H1 (cell line): ENCODE results near the gene TNFSF11. TPM values are rescaled to one million over a fixed set of nuclear protein-coding genes. Genes with fewer than 3 reads are reported as not detected.

Experiments
- CTCF ChIA-PET: fragments of 300-600 bp; sonication (Branson Sonifier 250); formaldehyde crosslinking; loops from one replicate; lab custom pipeline; 2021; ENCODE audit not compliant: partially characterized antibody; lab: Charles Lee
- POLR2A ChIA-PET: fragments of 300-600 bp; sonication (Branson Sonifier 250); formaldehyde crosslinking; loops from one replicate; lab custom pipeline; 2021; ENCODE audit warnings: inconsistent platforms; ENCODE audit not compliant: partially characterized antibody; lab: Charles Lee
- DNase-seq, 2 experiments: peaks; one replicate each; pipeline versions ENCODE4 v3.0.0 to v3.0.0-alpha.2; 2010 to 2022; ENCODE audit warnings: low spot score in 2 of 2, low read depth in 1 of 2, mixed read lengths in 1 of 2
- FAIRE-seq: peaks from 2 replicates; lab custom pipeline; 2011; peaks lifted over from hg19 to GRCh38; lab: Jason Lieb, UNC
- H2AFZ ChIP-seq: 2 replicates; pipeline ENCODE4 v1.8.1; 2012; ENCODE audit warnings: low read length, inconsistent platforms
- H2AK5ac ChIP-seq: 2 replicates; pipeline ENCODE4 v1.6.1; 2013; ENCODE audit warnings: low read depth, low read length
- H2BK120ac ChIP-seq: replicated peaks from 2 replicates; pipeline ENCODE3; 2013; ENCODE audit warnings: low read depth, low read length, inconsistent platforms
- H2BK12ac ChIP-seq: 2 replicates; pipeline ENCODE4 v1.6.1; 2013; ENCODE audit warnings: low read depth, low read length
- H2BK15ac ChIP-seq: 2 replicates; pipeline ENCODE4 v1.6.1; 2013; ENCODE audit warnings: low read length
- H2BK20ac ChIP-seq: 2 replicates; pipeline ENCODE4 v1.6.1; 2013; ENCODE audit warnings: low read length
- H2BK5ac ChIP-seq: 2 replicates; pipeline ENCODE4 v1.6.1; 2013; ENCODE audit warnings: low read depth, low read length
- H3K14ac ChIP-seq: 2 replicates; pipeline ENCODE4 v1.6.1; 2013; ENCODE audit warnings: inconsistent platforms; ENCODE audit not compliant: insufficient read length
- H3K18ac ChIP-seq: 2 replicates; pipeline ENCODE4 v1.6.1; 2013; ENCODE audit warnings: low read length; ENCODE audit errors: extremely low read depth
- H3K23ac ChIP-seq: 2 replicates; pipeline ENCODE4 v1.6.1; 2013; ENCODE audit warnings: inconsistent platforms; ENCODE audit not compliant: insufficient read length
- H3K23me2 ChIP-seq: 2 replicates; pipeline ENCODE4 v1.6.1; 2013; ENCODE audit warnings: low read depth, low read length
- H3K27ac ChIP-seq: 2 replicates; pipeline ENCODE4 v1.6.1; 2011; ENCODE audit warnings: low read depth, low read length, inconsistent platforms
- H3K27me3 ChIP-seq, 4 experiments: replicated peaks in 1 of 4; 1 replicate in 1 of 4; 2 replicates in 3 of 4; pipeline versions ENCODE4 v1.6.1 to v1.8.1; 2011 to 2013; ENCODE audit warnings: low read length in 3 of 4, mild to moderate bottlenecking in 3 of 4, inconsistent platforms in 2 of 4, mixed read lengths in 2 of 4, moderate library complexity in 1 of 4; ENCODE audit not compliant: control insufficient read depth in 3 of 4, insufficient read depth in 3 of 4; ENCODE audit errors: extremely low read depth in 1 of 4
- H3K36me3 ChIP-seq, 4 experiments: 2 replicates each; pipeline versions ENCODE4 v1.6.1 to v1.8.1; 2011 to 2013; ENCODE audit warnings: mild to moderate bottlenecking in 4 of 4, low read length in 3 of 4, moderate library complexity in 2 of 4, control low read depth in 1 of 4, inconsistent platforms in 1 of 4; ENCODE audit not compliant: insufficient read depth in 4 of 4, control insufficient read depth in 2 of 4
- H3K4ac ChIP-seq: replicated peaks from 2 replicates; pipeline ENCODE3; 2013; ENCODE audit warnings: low read length, low read depth, mixed read lengths, inconsistent platforms; ENCODE audit not compliant: insufficient read length
- H3K4me1 ChIP-seq, 4 experiments: replicated peaks in 1 of 4; 1 replicate in 1 of 4; 2 replicates in 3 of 4; pipeline versions ENCODE4 v1.6.1 to v1.8.1; 2011 to 2013; ENCODE audit warnings: low read length in 3 of 4, inconsistent platforms in 2 of 4, mixed read lengths in 1 of 4; ENCODE audit not compliant: insufficient read depth in 4 of 4, control insufficient read depth in 3 of 4
- H3K4me2 ChIP-seq, 2 experiments: 2 replicates each; pipeline versions ENCODE4 v1.6.1 to v1.8.1; 2011 to 2013; ENCODE audit warnings: low read depth in 2 of 2, low read length in 2 of 2, control low read depth in 1 of 2, inconsistent platforms in 1 of 2, mild to moderate bottlenecking in 1 of 2; ENCODE audit not compliant: insufficient read depth in 1 of 2
- H3K4me3 ChIP-seq, 4 experiments: fragments of 200-600, 300-600 bp in 1 of 4; sonication (generic), shearing (Covaris generic), sonication (Bioruptor Twin) in 1 of 4; 2 replicates each; pipeline versions ENCODE4 v1.5.1 to v1.8.1; 2011 to 2016; ENCODE audit warnings: low read length in 4 of 4, low read depth in 3 of 4, control low read depth in 2 of 4, inconsistent platforms in 2 of 4, mild to moderate bottlenecking in 2 of 4, mixed read lengths in 1 of 4, moderate library complexity in 1 of 4; ENCODE audit not compliant: insufficient read depth in 2 of 4; ENCODE audit errors: extremely low read depth in 1 of 4
- H3K56ac ChIP-seq: replicated peaks from 2 replicates; pipeline ENCODE3; 2013; ENCODE audit warnings: low read depth, mild to moderate bottlenecking, mixed read lengths, low read length, inconsistent platforms; ENCODE audit not compliant: insufficient read length
- H3K79me1 ChIP-seq: 2 replicates; pipeline ENCODE4 v1.6.1; 2013; ENCODE audit warnings: low read depth, low read length, control low read depth
- H3K79me2 ChIP-seq, 2 experiments: 2 replicates each; pipeline versions ENCODE4 v1.6.1 to v1.8.1; 2012 to 2013; ENCODE audit warnings: low read length in 2 of 2, mild to moderate bottlenecking in 2 of 2, inconsistent platforms in 1 of 2; ENCODE audit not compliant: insufficient read depth in 2 of 2, control insufficient read depth in 1 of 2
- H3K9ac ChIP-seq, 4 experiments: replicated peaks in 1 of 4; 1 replicate in 1 of 4; 2 replicates in 3 of 4; pipeline versions ENCODE4 v1.6.1 to v1.8.1; 2011 to 2013; ENCODE audit warnings: low read depth in 3 of 4, low read length in 3 of 4, control low read depth in 2 of 4, mild to moderate bottlenecking in 2 of 4, moderate library complexity in 2 of 4, inconsistent platforms in 1 of 4; ENCODE audit errors: extremely low read depth in 1 of 4
- H3K9me3 ChIP-seq, 2 experiments: 2 replicates each; pipeline versions ENCODE4 v1.6.1 to v1.8.1; 2012 to 2013; ENCODE audit warnings: mild to moderate bottlenecking in 2 of 2, moderate library complexity in 2 of 2, control low read depth in 1 of 2, inconsistent platforms in 1 of 2, low read depth in 1 of 2, low read length in 1 of 2, mixed read lengths in 1 of 2; ENCODE audit not compliant: insufficient read depth in 2 of 2
- H4K20me1 ChIP-seq, 2 experiments: replicated peaks in 1 of 2; 2 replicates each; pipeline versions ENCODE3 to v1.8.1; 2011 to 2013; ENCODE audit warnings: inconsistent platforms in 2 of 2, low read length in 2 of 2, mild to moderate bottlenecking in 1 of 2; ENCODE audit not compliant: insufficient read depth in 2 of 2, control insufficient read depth in 1 of 2
- H4K5ac ChIP-seq: 2 replicates; pipeline ENCODE4 v1.6.1; 2013; ENCODE audit warnings: low read length, low read depth, mixed read lengths, inconsistent platforms; ENCODE audit not compliant: insufficient read length
- H4K8ac ChIP-seq: 2 replicates; pipeline ENCODE4 v1.8.0; 2013; ENCODE audit warnings: mild to moderate bottlenecking, moderate library complexity, low read length, inconsistent platforms; ENCODE audit not compliant: insufficient read depth; ENCODE audit errors: extremely low read depth
- H4K91ac ChIP-seq: replicated peaks from 2 replicates; pipeline ENCODE3; 2013; ENCODE audit warnings: low read length, mixed read lengths, inconsistent platforms; ENCODE audit not compliant: insufficient read length
- ASH2L ChIP-seq: fragments of 200-600, 300-600 bp; sonication (generic); IDR thresholded peaks from one replicate; pipeline ENCODE4 v1.7.1; 2017; ENCODE audit warnings: low read length
- BACH1 ChIP-seq: IDR thresholded peaks from 2 replicates; pipeline ENCODE4 v1.6.1; 2012; ENCODE audit warnings: low read length, improper control_type of control experiment
- CEBPB ChIP-seq: IDR thresholded peaks from 2 replicates; pipeline ENCODE4 v1.6.1; 2012; ENCODE audit warnings: low read depth, low read length
- CTBP2 ChIP-seq: IDR thresholded peaks from 2 replicates; pipeline ENCODE4 v1.7.0; 2011; ENCODE audit warnings: borderline replicate concordance, mild to moderate bottlenecking, moderate library complexity, mixed read lengths, low read length; ENCODE audit not compliant: insufficient read depth, insufficient read length
- MAFK ChIP-seq: IDR thresholded peaks from 2 replicates; pipeline ENCODE4 v1.6.1; 2012; ENCODE audit warnings: low read depth, mild to moderate bottlenecking, improper control_type of control experiment, low read length
- MAX ChIP-seq: IDR thresholded peaks from 2 replicates; pipeline ENCODE4 v1.6.1; 2012; ENCODE audit warnings: inconsistent platforms
- NANOG ChIP-seq: IDR thresholded peaks from 2 replicates; pipeline ENCODE4 v1.6.1; 2011; ENCODE audit warnings: low read length, low read depth, mild to moderate bottlenecking, inconsistent platforms; ENCODE audit not compliant: insufficient read depth, poor library complexity, severe bottlenecking
- NRF1 ChIP-seq: IDR thresholded peaks from 2 replicates; pipeline ENCODE4 v1.6.1; 2011; ENCODE audit warnings: mild to moderate bottlenecking, low read depth, low read length, improper control_type of control experiment
- POLR2A ChIP-seq, 2 experiments: IDR thresholded peaks; 1 replicate in 1 of 2; 2 replicates in 1 of 2; pipeline ENCODE4 v1.6.1; 2011; ENCODE audit warnings: low read depth in 2 of 2, low read length in 2 of 2, mild to moderate bottlenecking in 2 of 2; ENCODE audit errors: control extremely low read depth in 1 of 2
- POLR2AphosphoS5 ChIP-seq: IDR thresholded peaks from 2 replicates; pipeline ENCODE4 v1.6.1; 2011; ENCODE audit warnings: low read depth, low read length
- RXRA ChIP-seq: IDR thresholded peaks from 2 replicates; pipeline ENCODE4 v1.6.1; 2011; ENCODE audit warnings: low read depth, mild to moderate bottlenecking, low read length, moderate library complexity; ENCODE audit not compliant: insufficient read depth
- SRF ChIP-seq: IDR thresholded peaks from 2 replicates; pipeline ENCODE4 v1.6.1; 2011; ENCODE audit warnings: mild to moderate bottlenecking, low read depth, low read length, moderate library complexity
- TCF12 ChIP-seq: IDR thresholded peaks from 2 replicates; pipeline ENCODE4 v1.6.1; 2011; ENCODE audit warnings: low read depth, mild to moderate bottlenecking, low read length
- ZNF274 ChIP-seq: IDR thresholded peaks from 2 replicates; pipeline ENCODE4 v1.7.0; 2012; ENCODE audit warnings: low read length, borderline replicate concordance; ENCODE audit errors: extremely low read depth
- WGBS, 2 experiments: shearing (Covaris generic) in 1 of 2; methylation state at CpG; one replicate each; pipeline versions ENCODE4 v1.1.6 to v1.1.7; 2013 to 2015; ENCODE audit warnings: low lambda C conversion rate in 2 of 2, mixed read lengths in 2 of 2, inconsistent platforms in 1 of 2, low coverage in 1 of 2, missing lambda C conversion rate in 1 of 2; ENCODE audit not compliant: insufficient replicate concordance in 2 of 2, insufficient coverage in 1 of 2, insufficient read length in 1 of 2; ENCODE audit errors: extremely low coverage in 1 of 2, missing lambda C conversion rate in 1 of 2; 5-methylcytosine and 5-hydroxymethylcytosine counted together
- polyA plus RNA-seq, 7 experiments: library from polyadenylated mRNA; depleted of rRNA in 3 of 7; stranded (reverse) in 5 of 7; unstranded in 2 of 7; fragments of >200 nt in 5 of 7; fragments of 200-250 nt in 2 of 7; gene quantifications; 1 replicate in 5 of 7; 2 replicates in 1 of 7; 4 replicates in 1 of 7; pipeline versions ENCODE4 v1.2.1 to v1.2.3, GENCODE V29; 2011 to 2013; ENCODE audit warnings: missing spikeins in 2 of 7, mixed read lengths in 2 of 7
- total RNA-seq: library from RNA; stranded (reverse); fragmentation: NEBNext Ultra II Directional; extraction: Animal tissue kit (Norgen Biotek cat#: 25700); gene quantifications from 2 replicates; pipeline ENCODE4 v1.2.1, GENCODE V29; 2021
- TF ChIP-seq, protein P1 (sequence below): IDR thresholded peaks from 2 replicates; pipeline ENCODE4 v1.6.1; 2011; ENCODE audit warnings: low read length, improper control_type of control experiment

TNFSF11 gene
- total and polyA plus RNA-seq, 2 of the 8 experiments (the other 6 are each of a cell fraction or from before 2014, with no cell fraction given), result 9.3 to 12.0 TPM

- Histone ChIP-seq H3K9me3 (no peaks in the 10 kb centered on the region), H3K18ac (no peak overlapping the region), H3K27ac (no peak overlapping the region), H2BK20ac (no peak overlapping the region), H2BK15ac (no peak overlapping the region), H3K27me3 (no peaks in the 10 kb centered on the region; a peak in 1 of 7 replicates), H2BK120ac (no peak overlapping the region), H4K20me1 (no peaks in the 10 kb centered on the region), H2AK5ac (no peak overlapping the region), H2BK5ac (no peak overlapping the region), H2AFZ (no peak overlapping the region), H3K79me1 (no peaks in the 10 kb centered on the region), H4K8ac (no peak overlapping the region), H2BK12ac (no peak overlapping the region), H4K5ac (no peak overlapping the region), H3K4me2 (no peak overlapping the region; a peak in 1 of 4 replicates), H3K23ac (no peak overlapping the region), H3K79me2 (no peaks in the 10 kb centered on the region), H3K4ac (no peak overlapping the region), H3K56ac (no peak overlapping the region), H3K4me1 (no peaks in the 10 kb centered on the region), H3K14ac (no peak overlapping the region), H3K36me3 (no peaks in the 10 kb centered on the region), H3K9ac (no peak overlapping the region), H3K23me2 (no peaks in the 10 kb centered on the region), H4K91ac (no peak overlapping the region), H3K4me3 (no peak overlapping the region)
- no peak for DNase-seq
- POLR2A ChIA-PET, result no interaction called here
- no peak for FAIRE-seq
- CTCF ChIA-PET, result interaction anchor here (1.6 kb wide), 1 partner anchor 32 kb away, joined by 3 read pairs; no protein-coding TSS in a partner anchor
- WGBS, 2 experiments, result 100% methylated on average over 1 of the region's 1 CpG; no CpG with 5 or more reads in 1 of the 2 experiments
- TF ChIP-seq MAFK, result no peak
- no peak for TF ChIP-seq ASH2L
- no peak for TF ChIP-seq TCF12
- no peak for TF ChIP-seq RXRA
- TF ChIP-seq NRF1, result no peak
- TF ChIP-seq, protein P1, sequence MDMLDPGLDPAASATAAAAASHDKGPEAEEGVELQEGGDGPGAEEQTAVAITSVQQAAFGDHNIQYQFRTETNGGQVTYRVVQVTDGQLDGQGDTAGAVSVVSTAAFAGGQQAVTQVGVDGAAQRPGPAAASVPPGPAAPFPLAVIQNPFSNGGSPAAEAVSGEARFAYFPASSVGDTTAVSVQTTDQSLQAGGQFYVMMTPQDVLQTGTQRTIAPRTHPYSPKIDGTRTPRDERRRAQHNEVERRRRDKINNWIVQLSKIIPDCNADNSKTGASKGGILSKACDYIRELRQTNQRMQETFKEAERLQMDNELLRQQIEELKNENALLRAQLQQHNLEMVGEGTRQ, result no peak
- TF ChIP-seq POLR2A (IDR thresholded peaks at IDR 0.05; ENCODE audit: control extremely low read depth in 1 of 2, low read depth in 2 of 2, low read length in 2 of 2), result no peak
- no peak for TF ChIP-seq ZNF274
- no peak for TF ChIP-seq CTBP2
- no peak for TF ChIP-seq SRF
- no peak for TF ChIP-seq NANOG
- TF ChIP-seq CEBPB, result no peak
- TF ChIP-seq MAX, result no peak
- no peak for TF ChIP-seq BACH1
- no peak for TF ChIP-seq POLR2AphosphoS5
Measured at GRCh38 chr13:42645717-42646116, 71.8 kb downstream of the TNFSF11 start.
